ENCODE results near the gene ZDHHC13. TPM values are rescaled to one million over a fixed set of nuclear protein-coding genes. Genes with fewer than 3 reads are reported as not detected.
A peak's percentile ranks its signal among the peaks of the same experiment; 100 is the strongest.
"Not testable (repeated sequence)": the region's sequence is repeated elsewhere in the genome, so short reads cannot be mapped to it uniquely, and the experiment has no call there.

The ZDHHC13 gene
- total RNA-seq, 4 donors from 2014 or later: 7.4 to 31.5 (median 12.7) TPM

DNA sequence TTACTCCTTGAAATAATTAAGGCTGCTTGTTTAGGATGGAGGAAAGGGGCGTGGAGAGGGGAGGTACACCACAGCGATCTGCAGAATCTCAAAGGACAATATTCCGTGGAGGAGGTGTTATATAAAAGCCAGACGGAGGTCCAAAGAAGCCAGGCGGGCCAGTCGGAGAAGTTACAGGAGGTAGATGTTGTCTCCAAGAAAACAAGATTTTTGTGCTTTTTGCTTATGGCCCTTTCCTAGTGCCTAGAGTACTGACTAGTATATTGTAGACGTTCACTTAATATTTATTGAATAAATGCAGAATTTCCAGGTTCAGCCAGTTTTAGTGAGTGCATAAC lies 761 bp downstream of the ZDHHC13 start:
- intact Hi-C loops (cut with DNase I; ENCODE audit: low total_unique reads): no loop called here
- Histone ChIP-seq H3K36me3 (no peaks in the 10 kb centered on the region), H3K27ac (peak overlapping the region; percentile 55 to 59), H3K4me3 (peak overlapping the region; percentile 65 to 98), H3K4me1 (no peaks in the 10 kb centered on the region), H3K27me3 (no peaks in the 10 kb centered on the region), H3K9me3 (no peaks in the 10 kb centered on the region)
- TF ChIP-seq, protein P1, sequence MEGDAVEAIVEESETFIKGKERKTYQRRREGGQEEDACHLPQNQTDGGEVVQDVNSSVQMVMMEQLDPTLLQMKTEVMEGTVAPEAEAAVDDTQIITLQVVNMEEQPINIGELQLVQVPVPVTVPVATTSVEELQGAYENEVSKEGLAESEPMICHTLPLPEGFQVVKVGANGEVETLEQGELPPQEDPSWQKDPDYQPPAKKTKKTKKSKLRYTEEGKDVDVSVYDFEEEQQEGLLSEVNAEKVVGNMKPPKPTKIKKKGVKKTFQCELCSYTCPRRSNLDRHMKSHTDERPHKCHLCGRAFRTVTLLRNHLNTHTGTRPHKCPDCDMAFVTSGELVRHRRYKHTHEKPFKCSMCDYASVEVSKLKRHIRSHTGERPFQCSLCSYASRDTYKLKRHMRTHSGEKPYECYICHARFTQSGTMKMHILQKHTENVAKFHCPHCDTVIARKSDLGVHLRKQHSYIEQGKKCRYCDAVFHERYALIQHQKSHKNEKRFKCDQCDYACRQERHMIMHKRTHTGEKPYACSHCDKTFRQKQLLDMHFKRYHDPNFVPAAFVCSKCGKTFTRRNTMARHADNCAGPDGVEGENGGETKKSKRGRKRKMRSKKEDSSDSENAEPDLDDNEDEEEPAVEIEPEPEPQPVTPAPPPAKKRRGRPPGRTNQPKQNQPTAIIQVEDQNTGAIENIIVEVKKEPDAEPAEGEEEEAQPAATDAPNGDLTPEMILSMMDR (IDR thresholded peaks at IDR 0.05): no peak
- no peak for TF ChIP-seq POLR2A (IDR thresholded peaks at IDR 0.05)
- no peak for DNase-seq

DNA sequence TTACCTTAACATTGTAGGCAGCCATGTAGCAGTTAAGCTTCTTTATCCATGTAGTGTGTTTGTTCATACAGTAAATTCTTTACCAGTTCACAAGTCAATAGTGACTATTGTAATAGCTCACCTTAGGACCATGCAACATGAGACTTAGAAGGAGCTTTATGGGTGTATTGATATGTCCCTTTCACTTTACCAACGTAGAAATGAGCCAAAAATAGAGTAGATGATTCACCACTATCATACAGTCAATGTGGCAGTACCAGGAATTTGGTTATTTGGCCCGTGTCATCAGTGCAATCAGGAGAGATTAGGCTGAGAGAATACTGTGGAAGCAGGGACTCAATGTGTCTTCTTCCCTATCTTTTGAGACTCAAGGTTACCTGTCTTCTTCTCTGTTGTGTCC lies 4.7 kb downstream of the ZDHHC13 start:
- intact Hi-C loops (cut with DNase I; ENCODE audit: low total_unique reads): no loop called here
- TF ChIP-seq, protein P1 (IDR thresholded peaks at IDR 0.05): no peak
- no peak for TF ChIP-seq POLR2A (IDR thresholded peaks at IDR 0.05)
- Histone ChIP-seq H3K4me3 (no peak overlapping the region), H3K36me3 (no peaks in the 10 kb centered on the region), H3K27ac (no peak overlapping the region), H3K27me3 (no peaks in the 10 kb centered on the region), H3K4me1 (no peaks in the 10 kb centered on the region), H3K9me3 (no peaks in the 10 kb centered on the region)
- DNase-seq: no peak

DNA sequence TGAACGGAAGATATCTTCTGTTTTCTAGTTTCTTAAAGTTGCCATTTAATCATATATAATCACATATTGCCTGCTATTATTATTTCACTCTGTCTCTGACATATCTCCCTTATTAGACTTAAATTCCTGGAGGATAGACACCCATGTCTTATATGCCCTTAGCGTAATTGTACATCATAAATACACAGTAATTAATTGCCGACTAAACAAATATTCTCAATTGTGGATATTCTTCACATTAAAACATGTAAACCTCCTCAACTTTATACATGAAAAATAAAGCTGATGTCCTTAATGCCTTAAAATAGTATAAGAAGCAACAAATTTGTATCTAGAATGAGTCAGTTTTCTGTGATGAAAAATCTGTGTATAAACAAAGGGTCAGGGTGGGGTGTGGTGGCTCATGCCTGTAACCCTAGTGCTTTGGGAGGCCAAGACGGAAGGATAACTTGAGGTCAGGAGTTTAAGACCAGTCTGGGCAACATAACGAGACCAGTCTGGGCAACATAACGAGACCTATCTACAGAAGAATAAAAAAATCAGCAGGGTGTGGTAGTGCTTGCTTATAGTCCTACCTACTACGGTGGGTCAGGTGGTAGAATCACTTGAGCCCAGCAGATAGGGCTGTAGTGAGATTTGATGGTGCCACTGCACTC lies 6.1 kb downstream of the ZDHHC13 start:
- DNase-seq: no peak
- Histone ChIP-seq H3K27ac (no peak overlapping the region), H3K27me3 (no peaks in the 10 kb centered on the region), H3K4me1 (no peaks in the 10 kb centered on the region), H3K9me3 (no peaks in the 10 kb centered on the region), H3K4me3 (no peak overlapping the region), H3K36me3 (no peaks in the 10 kb centered on the region)
- TF ChIP-seq, protein P1 (IDR thresholded peaks at IDR 0.05): no peak
- no peak for TF ChIP-seq POLR2A (IDR thresholded peaks at IDR 0.05)
- intact Hi-C loops (cut with DNase I; ENCODE audit: low total_unique reads): no loop called here

DNA sequence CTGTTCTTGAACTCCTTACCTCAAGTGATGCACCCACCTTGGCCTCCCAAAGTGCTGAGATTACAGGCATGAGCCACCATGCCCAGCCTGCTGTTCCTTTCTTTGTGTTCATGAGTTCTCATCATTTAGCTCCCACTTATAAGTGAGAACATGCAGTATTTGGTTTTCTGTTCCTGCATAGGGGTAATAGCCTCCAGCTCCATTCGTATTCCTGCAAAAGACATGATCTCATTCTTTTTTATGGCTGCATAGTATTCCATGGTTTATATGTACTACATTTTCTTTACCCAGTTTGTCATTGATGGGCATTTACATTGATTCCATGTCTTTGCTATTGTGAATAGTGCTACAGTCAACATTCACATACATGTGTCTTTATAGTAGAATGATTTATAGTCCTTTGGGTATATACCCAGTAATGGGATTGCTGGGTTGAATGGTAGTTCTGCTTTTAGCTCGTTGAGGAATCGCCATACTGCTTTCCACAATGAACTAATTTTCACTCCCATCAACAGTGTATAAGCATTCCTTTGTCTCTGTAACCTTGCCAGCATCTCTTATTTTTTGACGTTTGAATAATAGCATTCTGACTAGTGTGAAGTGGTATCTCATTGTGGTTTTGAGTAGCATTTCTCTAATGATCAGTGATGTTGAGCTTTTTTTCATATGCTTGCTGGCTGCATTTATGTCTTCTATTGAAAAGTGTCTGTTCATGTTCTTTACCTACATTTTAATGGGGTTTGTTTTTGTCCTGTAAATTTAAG lies 9.8 kb downstream of the ZDHHC13 start:
- H3K9me3 ChIP-seq; H3K4me3 ChIP-seq; DNase-seq; intact Hi-C loops (cut with DNase I; ENCODE audit: low total_unique reads); H3K27me3 ChIP-seq; H3K4me1 ChIP-seq; H3K36me3 ChIP-seq; H3K27ac ChIP-seq: not testable (repeated sequence)

DNA sequence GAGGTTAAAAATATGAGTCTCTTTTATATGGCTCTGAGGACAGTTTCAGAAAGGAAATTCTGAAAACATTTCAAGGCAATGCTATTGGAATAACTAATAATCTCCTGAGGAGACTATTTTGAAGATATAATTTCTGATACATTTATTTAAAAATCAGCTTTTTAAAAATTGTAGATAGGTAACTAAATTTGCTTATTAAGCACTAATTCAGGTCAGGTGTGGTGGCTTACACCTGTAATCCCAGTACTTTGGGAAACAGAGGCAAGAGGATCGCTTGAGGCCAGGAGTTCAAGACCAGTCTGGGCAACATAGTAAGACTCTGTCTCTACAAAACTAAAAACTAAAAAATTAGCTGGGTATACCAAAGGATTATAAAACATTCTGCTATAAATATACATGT lies 17.0 kb downstream of the ZDHHC13 start:
- TF ChIP-seq POLR2A (IDR thresholded peaks at IDR 0.05): no peak
- TF ChIP-seq, protein P1 (IDR thresholded peaks at IDR 0.05): no peak
- intact Hi-C loops (cut with DNase I; ENCODE audit: low total_unique reads): no loop called here
- no peaks in the 10 kb centered on the region for H3K9me3 ChIP-seq

DNA sequence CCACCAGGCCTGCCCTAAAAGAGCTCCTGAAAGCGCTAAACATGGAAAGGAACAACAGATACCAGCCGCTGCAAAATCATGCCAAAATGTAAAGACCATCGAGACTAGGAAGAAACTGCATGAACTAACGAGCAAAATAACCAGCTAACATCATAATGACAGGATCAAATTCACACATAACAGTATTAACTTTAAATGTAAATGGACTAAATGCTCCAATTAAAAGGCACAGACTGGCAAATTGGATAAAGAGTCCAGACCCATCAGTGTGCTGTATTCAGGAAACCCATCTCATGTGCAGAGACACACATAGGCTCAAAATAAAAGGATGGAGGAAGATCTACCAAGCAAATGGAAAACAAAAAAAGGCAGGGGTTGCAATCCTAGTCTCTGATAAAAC lies 19.9 kb downstream of the ZDHHC13 start:
- H3K4me3 ChIP-seq; H3K9me3 ChIP-seq; DNase-seq; H3K36me3 ChIP-seq; H3K27ac ChIP-seq; H3K27me3 ChIP-seq; H3K4me1 ChIP-seq; intact Hi-C loops (cut with DNase I; ENCODE audit: low total_unique reads): not testable (repeated sequence)

More for the DNA sequence above, 17.0 kb downstream of the ZDHHC13 start:
- Histone ChIP-seq H3K27me3 (no peaks in the 10 kb centered on the region), H3K36me3 (no peaks in the 10 kb centered on the region), H3K4me1 (no peaks in the 10 kb centered on the region), H3K27ac (no peak overlapping the region), H3K4me3 (no peak overlapping the region)
- no peak for DNase-seq
